ENCODE measurements around the gene RAMP1.

The RAMP1 gene

GRCh38 chr2:237877576-237878307 is 18.3 kb downstream of the RAMP1 start:
- no peak for DNase-seq

- no peak for DNase-seq
Observed at GRCh38 chr2:237878321-237879057, 19.1 kb downstream of the RAMP1 start.

- DNase-seq, result no peak
Observed at GRCh38 chr2:237879058-237879430, 19.6 kb downstream of the RAMP1 start.

GRCh38 chr2:237879991-237880560 is 20.7 kb downstream of the RAMP1 start:
- no peak for DNase-seq

- no peak for DNase-seq
Observed at GRCh38 chr2:237882510-237883481, 23.4 kb downstream of the RAMP1 start.

- DNase-seq, result no peak
Observed at GRCh38 chr2:237883951-237884446, 24.6 kb downstream of the RAMP1 start.

GRCh38 chr2:237884681-237885080 is 25.3 kb downstream of the RAMP1 start:
- no peak for DNase-seq

- DNase-seq, result no peak
Observed at GRCh38 chr2:237885111-237885930, 25.9 kb downstream of the RAMP1 start.

- DNase-seq, result no peak
Observed at GRCh38 chr2:237885931-237886684, 26.7 kb downstream of the RAMP1 start.

- DNase-seq, result no peak
Observed at GRCh38 chr2:237886685-237887481, 27.5 kb downstream of the RAMP1 start.

GRCh38 chr2:237888389-237888788 is 29.0 kb downstream of the RAMP1 start:
- DNase-seq, result no peak

- no peak for DNase-seq
Observed at GRCh38 chr2:237889016-237889415, 29.6 kb downstream of the RAMP1 start.

GRCh38 chr2:237889811-237890210 is 30.4 kb downstream of the RAMP1 start:
- no peak for DNase-seq

- DNase-seq, result no peak
Observed at GRCh38 chr2:237892478-237892877, 33.1 kb downstream of the RAMP1 start.

GRCh38 chr2:237892984-237893595 is 33.7 kb downstream of the RAMP1 start:
- DNase-seq, result no peak

GRCh38 chr2:237894396-237894979 is 35.1 kb downstream of the RAMP1 start:
- DNase-seq, result no peak

- no peak for DNase-seq
Observed at GRCh38 chr2:237894986-237895543, 35.6 kb downstream of the RAMP1 start.

GRCh38 chr2:237895544-237896506 is 36.4 kb downstream of the RAMP1 start:
- no peak for DNase-seq

Measured in activated naive CD4-positive, alpha-beta T cell (primary cell).